GM19035 (cell line): ENCODE data around the gene NANS.

ENCODE experiments used
- ATAC-seq: cut with Tn5 transposase; IDR thresholded peaks from one replicate; pipeline ENCODE4 v1.9.1; 2021; ENCODE audit not compliant: unreplicated experiment

Gene NANS

DNA sequence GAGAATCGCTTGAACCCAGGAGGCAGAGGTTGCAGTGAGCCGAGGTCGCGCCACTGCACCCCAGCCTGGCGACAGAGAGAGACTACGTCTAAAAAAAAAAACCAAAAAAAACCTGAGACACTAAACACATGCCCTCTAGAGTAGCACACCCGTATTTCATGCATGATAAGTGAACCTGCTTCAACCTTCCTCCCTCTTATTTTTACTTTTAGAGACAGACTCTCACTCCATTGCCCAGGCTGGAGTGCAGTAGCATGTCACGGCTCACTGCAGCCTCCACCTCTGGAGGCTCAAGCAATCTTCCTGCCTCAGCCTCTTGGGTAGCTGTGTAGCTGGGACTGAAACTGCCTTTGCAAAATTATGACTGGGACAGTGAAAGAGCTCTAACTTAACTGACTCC is 17.6 kb upstream of the NANS start:
- ATAC-seq, result no peak

- no peak for ATAC-seq
These were observed 16.9 kb upstream of the NANS start for GRCh38 chr9:98039607-98040017.

GRCh38 chr9:98040212-98040611 is 16.3 kb upstream of the NANS start:
- no peak for ATAC-seq

- no peak for ATAC-seq
These were observed 12.6 kb upstream of the NANS start for GRCh38 chr9:98043915-98044314.

DNA sequence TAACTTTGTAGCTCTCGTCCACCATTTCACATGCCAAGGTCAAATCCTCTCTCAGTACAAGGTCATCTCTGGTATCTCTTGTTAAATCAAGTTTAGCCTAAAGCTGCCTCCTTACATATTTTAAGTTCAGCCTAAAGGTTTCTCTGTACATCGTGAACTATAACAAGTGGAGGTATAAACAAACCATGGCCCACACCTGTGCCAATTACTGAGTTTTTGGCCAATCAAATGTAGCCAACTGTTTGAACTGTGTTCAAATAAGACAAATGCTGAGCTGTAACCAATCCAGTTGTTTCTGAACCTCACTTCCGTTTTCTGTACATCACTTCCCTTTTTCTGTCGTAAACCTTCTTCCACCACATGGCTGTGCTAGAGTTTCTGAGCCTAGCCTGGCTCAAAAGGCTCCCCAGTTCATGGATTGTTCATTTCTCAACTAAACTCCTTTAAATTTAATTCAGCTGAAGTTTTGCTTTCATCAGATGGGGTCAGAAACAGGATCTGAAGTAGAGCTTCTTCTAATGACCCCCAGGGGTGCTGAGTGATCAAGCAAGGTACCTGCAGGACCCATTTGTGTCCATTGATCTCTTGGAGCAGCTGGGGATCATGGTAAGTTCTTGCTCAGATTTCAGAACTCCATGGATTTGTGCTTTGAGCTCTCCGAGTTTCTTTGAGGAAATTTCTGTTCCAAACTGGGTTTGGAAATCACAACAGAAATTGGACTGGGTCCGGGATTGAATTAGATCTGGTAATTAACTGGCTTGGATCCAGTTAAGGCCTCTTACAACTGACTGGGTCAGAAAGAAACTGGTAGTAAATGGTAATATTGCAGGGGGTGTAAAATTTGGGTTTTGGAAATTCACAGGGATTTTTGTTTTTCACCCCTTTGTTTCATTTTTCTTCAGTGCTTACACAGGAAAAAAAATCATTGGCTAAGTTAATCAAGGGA is 11.0 kb upstream of the NANS start:
- peak; percentile 93 for ATAC-seq

GRCh38 chr9:98046180-98046543 is 10.4 kb upstream of the NANS start:
- ATAC-seq, result no peak

GRCh38 chr9:98047002-98047401 is 9.5 kb upstream of the NANS start:
- ATAC-seq, result no peak

DNA sequence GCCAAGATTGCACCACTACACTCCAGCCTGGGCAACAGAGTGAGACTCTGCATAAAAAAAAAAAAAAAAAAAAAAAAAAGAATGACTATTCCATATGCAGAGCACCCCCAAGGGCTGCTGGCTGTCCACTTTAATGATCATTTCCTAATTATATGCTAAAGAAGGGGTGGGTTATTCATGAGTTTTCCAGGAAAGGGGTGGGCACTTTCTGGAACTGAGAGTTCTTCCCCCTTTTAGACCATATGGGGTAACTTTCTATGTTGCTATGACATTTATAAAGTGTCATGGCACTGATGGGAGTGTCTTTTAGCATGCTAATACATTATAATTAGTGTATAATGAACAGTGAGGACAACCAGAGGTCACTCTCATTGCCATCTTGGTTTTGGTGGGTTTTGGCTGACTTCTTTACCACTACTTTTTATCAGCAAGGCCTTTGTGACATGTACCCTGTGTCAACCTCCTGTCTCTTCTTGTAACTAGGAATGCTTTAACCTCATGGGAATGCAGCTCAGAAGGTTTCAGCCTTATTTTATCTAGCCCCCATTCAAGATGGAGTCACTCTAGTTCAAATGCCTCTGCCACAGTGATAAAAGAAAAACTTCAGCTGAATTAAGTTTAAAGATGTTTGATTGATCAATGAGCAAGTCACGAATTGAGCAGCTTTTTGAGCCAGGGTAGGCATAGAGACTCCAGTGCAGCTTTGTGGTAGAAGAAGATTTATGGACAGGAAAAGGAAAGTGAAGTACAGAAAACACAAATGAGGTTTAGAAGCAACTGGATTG is 7.1 kb upstream of the NANS start:
- ATAC-seq, result no peak

- no peak for ATAC-seq
These were observed 6.2 kb upstream of the NANS start for GRCh38 chr9:98050351-98050750.

DNA sequence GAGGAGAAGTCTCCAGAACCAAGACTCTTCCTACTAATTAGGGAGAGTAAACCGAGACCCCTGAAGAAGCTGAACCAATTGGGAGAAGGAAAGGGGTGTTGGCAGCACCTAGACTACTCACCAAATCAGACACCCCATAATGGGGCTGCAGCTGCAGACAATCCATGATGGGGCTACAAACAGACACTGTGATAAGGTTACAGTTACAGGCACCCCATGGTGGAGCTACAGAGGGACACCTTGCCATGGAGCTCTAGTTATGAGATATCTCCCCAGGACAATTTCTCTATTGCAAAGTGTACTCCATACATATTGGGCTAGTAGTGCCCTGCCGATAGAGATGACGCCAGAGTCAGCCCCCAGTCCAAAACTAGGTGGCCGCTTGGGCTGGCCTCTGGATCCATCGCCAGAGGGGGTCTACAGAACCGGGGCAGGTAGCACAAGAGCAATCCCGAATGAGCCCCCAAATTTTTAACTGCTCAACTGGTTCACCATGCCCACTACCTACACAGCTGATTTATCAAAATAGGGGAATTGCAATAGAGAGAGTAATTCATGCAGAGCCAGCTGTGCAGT is 2.1 kb upstream of the NANS start:
- no peak for ATAC-seq

DNA sequence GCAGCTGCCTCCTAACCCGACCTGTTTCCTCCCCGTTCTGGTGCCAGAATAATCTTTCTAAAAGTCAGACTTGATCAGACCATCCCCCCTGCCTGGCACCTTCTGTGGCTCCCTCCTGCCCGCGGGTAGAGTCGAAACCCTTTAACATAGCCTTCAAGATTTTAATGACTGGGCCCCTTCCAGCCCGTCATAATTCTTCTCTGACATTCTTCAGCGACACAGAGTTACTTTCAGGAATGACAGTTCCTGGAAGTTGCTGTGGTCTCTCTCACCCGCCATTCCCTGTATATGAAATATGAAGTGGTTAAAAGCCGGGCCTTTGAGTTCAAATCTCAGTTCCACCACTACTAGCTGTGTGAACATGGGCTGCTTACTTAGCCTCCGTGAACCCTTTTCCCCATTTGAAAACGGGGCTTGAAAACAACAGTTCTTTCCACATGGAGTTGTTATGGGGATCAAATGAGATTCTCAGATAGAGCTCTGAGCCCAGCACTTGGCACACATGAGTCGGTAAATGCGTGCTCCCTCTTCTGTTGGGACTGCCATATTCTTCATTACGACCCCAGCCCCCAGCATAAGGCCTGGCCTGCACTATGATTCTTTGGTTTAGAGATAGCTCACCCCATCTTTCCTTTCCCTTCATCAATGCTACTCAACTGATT is 737 bp downstream of the NANS start:
- ATAC-seq, result no peak

DNA sequence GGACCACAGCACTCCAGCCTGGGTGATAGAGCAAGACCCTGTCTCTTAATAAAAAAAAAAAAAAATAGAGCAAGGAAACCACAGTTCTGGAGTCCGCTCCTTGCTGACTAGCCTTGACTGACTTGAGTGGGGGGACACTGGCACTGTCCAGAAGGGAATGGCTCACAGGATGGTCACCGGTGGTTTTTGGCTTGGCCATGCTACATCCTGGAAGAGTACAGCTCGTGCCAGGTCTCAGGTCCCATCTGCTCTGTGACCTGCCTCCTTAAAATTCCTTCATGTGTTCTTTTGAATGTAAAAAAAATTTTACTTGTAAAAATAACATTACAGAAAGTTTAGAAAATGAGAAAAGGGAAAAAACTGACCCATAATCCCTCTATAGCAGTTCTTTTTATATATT is 5.6 kb downstream of the NANS start:
- ATAC-seq, result no peak

DNA sequence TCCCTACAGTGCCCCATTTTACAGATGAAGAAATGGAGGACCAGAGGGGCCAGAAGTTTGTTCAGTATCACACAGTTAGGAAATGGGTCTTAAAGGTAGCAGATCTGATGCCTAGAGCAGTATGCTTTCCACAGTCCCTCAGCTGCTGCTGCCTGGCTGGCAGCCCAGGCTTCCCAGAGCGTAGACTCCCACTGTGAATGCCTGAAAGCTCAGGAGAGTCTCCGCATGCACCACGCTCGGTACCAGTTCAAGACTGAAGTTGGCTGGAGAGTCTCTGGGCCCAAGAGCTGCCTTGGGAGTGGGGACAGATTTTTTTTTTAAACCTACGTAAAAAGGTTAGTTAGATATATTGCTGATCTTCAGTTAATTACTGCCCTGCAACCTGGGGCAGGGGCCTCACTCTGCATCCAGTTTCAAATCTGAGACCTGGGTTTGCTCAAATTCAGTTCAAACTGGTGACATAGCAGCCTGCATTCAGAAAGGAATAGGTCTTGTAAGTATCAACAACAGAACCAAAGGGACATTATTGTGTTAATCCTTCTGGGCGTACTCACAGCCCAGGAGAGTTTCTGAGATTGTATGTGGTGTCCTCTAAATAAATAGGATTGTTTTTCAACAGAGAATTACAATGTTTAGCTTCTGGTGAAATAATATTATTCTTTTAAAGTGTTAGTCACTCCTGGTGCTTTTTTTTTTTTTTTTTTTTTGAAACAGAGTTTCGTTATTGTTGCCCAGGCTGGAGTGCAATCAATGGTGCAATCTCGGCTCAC is 8.3 kb downstream of the NANS start:
- no peak for ATAC-seq

GRCh38 chr9:98066235-98066634 is 9.7 kb downstream of the NANS start:
- no peak for ATAC-seq

- no peak for ATAC-seq
These were observed 10.7 kb downstream of the NANS start for GRCh38 chr9:98067184-98067583.

- no peak for ATAC-seq
These were observed 13.0 kb downstream of the NANS start for GRCh38 chr9:98069551-98069950.

- ATAC-seq, result no peak
These were observed 14.2 kb downstream of the NANS start for GRCh38 chr9:98070704-98071103.

DNA sequence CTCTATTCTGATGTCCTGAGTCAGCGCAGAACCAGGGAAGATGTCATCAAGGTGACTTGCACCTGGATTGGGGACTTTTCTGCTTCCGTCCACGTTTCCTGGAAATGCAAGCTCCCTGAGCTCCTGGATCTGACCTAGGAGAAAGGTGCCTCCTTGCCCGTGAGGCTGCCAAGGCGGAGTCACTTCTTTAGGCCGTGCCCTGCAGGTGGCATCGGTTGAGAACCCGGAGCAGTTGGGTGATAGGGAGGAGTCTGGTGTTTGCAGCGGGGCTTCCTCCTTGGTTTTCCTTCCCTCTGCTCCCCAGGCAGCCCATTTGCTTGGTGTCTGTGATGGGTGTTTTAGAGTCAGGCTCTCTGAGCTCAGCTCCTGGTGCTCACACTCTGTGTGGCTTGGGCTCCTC is 15.2 kb downstream of the NANS start:
- ATAC-seq, result no peak

- ATAC-seq, result no peak
These were observed 17.8 kb downstream of the NANS start for GRCh38 chr9:98074115-98074990.
